Anterior cingulate cortex (tissue), 58 donors: ENCODE measurements around the gene NPIPB4.
"Not testable (repeated sequence)": the region's sequence is repeated elsewhere in the genome, so short reads cannot be mapped to it uniquely, and the experiment has no call there.

Experiments
- DNase-seq, 58 donors: peaks; one replicate each; lab custom pipeline; 2025; lab: John Stamatoyannopoulos, UW

The NPIPB4 gene

GRCh38 chr16:21790506-21790905, 67.0 kb downstream of the NPIPB4 start:
- not testable (repeated sequence) for DNase-seq
